Activated CD4-positive, CD25-positive, alpha-beta regulatory T cell (primary cell): Measurements from ENCODE around the gene CST4.
"Not testable (repeated sequence)": the region's sequence is repeated elsewhere in the genome, so short reads cannot be mapped to it uniquely, and the experiment has no call there.

Experiments
- DNase-seq, 4 experiments: peaks; one replicate each; lab custom pipeline; 2025; lab: John Stamatoyannopoulos, UW

CST4 gene

GRCh38 chr20:23659989-23660837 lies 28.6 kb downstream of the CST4 start:
- DNase-seq, result no peak

- not testable (repeated sequence) for DNase-seq
These were observed 29.2 kb downstream of the CST4 start for GRCh38 chr20:23659610-23659988.

GRCh38 chr20:23658989-23659609 lies 29.7 kb downstream of the CST4 start:
- DNase-seq, result no peak

GRCh38 chr20:23658336-23658735 lies 30.5 kb downstream of the CST4 start:
- no peak for DNase-seq

GRCh38 chr20:23657202-23657601 lies 31.6 kb downstream of the CST4 start:
- DNase-seq, result no peak

- no peak for DNase-seq
These were observed 32.5 kb downstream of the CST4 start for GRCh38 chr20:23656372-23656771.

- DNase-seq, result no peak
These were observed 33.2 kb downstream of the CST4 start for GRCh38 chr20:23655491-23656211.

- no peak for DNase-seq
These were observed 34.1 kb downstream of the CST4 start for GRCh38 chr20:23654717-23655116.

- no peak for DNase-seq
These were observed 34.8 kb downstream of the CST4 start for GRCh38 chr20:23654000-23654399.

- DNase-seq, result no peak
These were observed 35.4 kb downstream of the CST4 start for GRCh38 chr20:23653400-23653938.

GRCh38 chr20:23652926-23653325 lies 35.9 kb downstream of the CST4 start:
- DNase-seq, result no peak

- no peak for DNase-seq
These were observed 36.5 kb downstream of the CST4 start for GRCh38 chr20:23652371-23652770.

GRCh38 chr20:23651117-23651516 lies 37.7 kb downstream of the CST4 start:
- no peak for DNase-seq

- no peak for DNase-seq
These were observed 38.9 kb downstream of the CST4 start for GRCh38 chr20:23649830-23650417.

- no peak for DNase-seq
These were observed 39.6 kb downstream of the CST4 start for GRCh38 chr20:23649242-23649641.

- no peak for DNase-seq
These were observed 41.5 kb downstream of the CST4 start for GRCh38 chr20:23647346-23647745.

- no peak for DNase-seq
These were observed 42.5 kb downstream of the CST4 start for GRCh38 chr20:23646106-23646873.

GRCh38 chr20:23645575-23645974 lies 43.3 kb downstream of the CST4 start:
- no peak for DNase-seq

- DNase-seq, result no peak
These were observed 44.7 kb downstream of the CST4 start for GRCh38 chr20:23644164-23644563.

- DNase-seq, result no peak
These were observed 45.2 kb downstream of the CST4 start for GRCh38 chr20:23643659-23644058.

- no peak for DNase-seq
These were observed 46.7 kb downstream of the CST4 start for GRCh38 chr20:23641936-23642751.
